Natural killer cell (primary cell): Measurements from ENCODE around the gene CASQ2. TPM values are rescaled to one million over a fixed set of nuclear protein-coding genes. Genes with fewer than 3 reads are reported as not detected.
A peak's percentile ranks its signal among the peaks of the same experiment; 100 is the strongest.

Experiments
- ATAC-seq, 3 donors: fragments of 150-1000 bp in 2 of 3; fragments of 200-7000 bp in 1 of 3; cut with Tn5 transposase; 1 replicate in 1 of 3; 2 replicates in 2 of 3; pipeline ENCODE4 v1.10.0; 2021; ENCODE audit warnings: mild to moderate bottlenecking in 2 of 3, moderate library complexity in 2 of 3
- DNase-seq, 2 donors: peaks; one replicate each; pipeline versions ENCODE4 v3.0.0 to v3.0.0-alpha.2; 2013 to 2021; ENCODE audit warnings: mixed read lengths in 1 of 2
- H3K27ac ChIP-seq: one replicate; pipeline ENCODE4 v1.5.1; 2013; ENCODE audit warnings: mild to moderate bottlenecking, low read length
- H3K27me3 ChIP-seq: one replicate; pipeline ENCODE4 v1.6.1; 2013; ENCODE audit warnings: low read length; ENCODE audit not compliant: control insufficient read depth, insufficient read depth
- H3K36me3 ChIP-seq: one replicate; pipeline ENCODE4 v1.6.1; 2013; ENCODE audit warnings: low read length; ENCODE audit not compliant: control insufficient read depth, insufficient read depth
- H3K4me1 ChIP-seq: one replicate; pipeline ENCODE4 v1.6.1; 2013; ENCODE audit warnings: low read length; ENCODE audit not compliant: control insufficient read depth, insufficient read depth
- H3K4me3 ChIP-seq: one replicate; pipeline ENCODE4 v1.5.1; 2013; ENCODE audit warnings: low read length
- H3K9me3 ChIP-seq: one replicate; pipeline ENCODE4 v1.6.1; 2013; ENCODE audit warnings: low read length; ENCODE audit not compliant: control insufficient read depth, insufficient read depth
- H3K27ac Mint-ChIP-seq, 2 donors: one replicate each; pipeline ENCODE4 v1.8.0; 2022; ENCODE audit warnings: mild to moderate bottlenecking in 2 of 2, mixed read lengths in 2 of 2, moderate library complexity in 1 of 2
- H3K27me3 Mint-ChIP-seq, 2 donors: one replicate each; pipeline ENCODE4 v1.8.0; 2022; ENCODE audit warnings: low read depth in 2 of 2, mixed read lengths in 2 of 2
- H3K36me3 Mint-ChIP-seq: one replicate; pipeline ENCODE4 v1.8.0; 2022; ENCODE audit warnings: mixed read lengths
- H3K4me1 Mint-ChIP-seq, 2 donors: one replicate each; pipeline ENCODE4 v1.8.0; 2022; ENCODE audit warnings: mixed read lengths in 2 of 2
- H3K4me3 Mint-ChIP-seq: one replicate; pipeline ENCODE4 v1.8.0; 2022; ENCODE audit warnings: mild to moderate bottlenecking, moderate library complexity, mixed read lengths
- H3K9me3 Mint-ChIP-seq, 2 donors: one replicate each; pipeline ENCODE4 v1.8.0; 2022; ENCODE audit warnings: mixed read lengths in 2 of 2
- CTCF ChIP-seq: fragments of 200-600 bp; IDR thresholded peaks from one replicate; pipeline ENCODE4 v1.8.0; 2022; ENCODE audit warnings: antibody characterized with exemption
- WGBS: methylation state at CpG from one replicate; pipeline ENCODE4 v1.1.7; 2013; ENCODE audit warnings: missing lambda C conversion rate; ENCODE audit not compliant: insufficient coverage; 5-methylcytosine and 5-hydroxymethylcytosine counted together
- intact Hi-C: fragments of 100-400 bp; cut with micrococcal nuclease; formaldehyde crosslinking; loops from one replicate; pipeline ENCODE4 v1.14.2; 2022
- total RNA-seq, 4 donors: library from RNA; stranded (reverse); fragments of 120-200 nt in 1 of 4; gene quantifications; one replicate each; pipeline versions ENCODE4 v1.2.3 to v1.2.4, GENCODE V29; 2013 to 2022

The CASQ2 gene
- total RNA-seq, 3 donors from 2014 or later (not counting 1 experiment from before 2014, with no cell fraction given), result not detected

- Mint-ChIP-seq H3K27ac (no peak overlapping the region), H3K27me3 (no peaks in the 10 kb centered on the region), H3K4me3 (no peak overlapping the region), H3K4me1 (peaks cover under 1 to 8% of the 10 kb centered on the region in 2 donors), H3K36me3 (peaks cover 8% of the 10 kb centered on the region), H3K9me3 (no peaks in the 10 kb centered on the region)
- TF ChIP-seq CTCF, result no peak
- Histone ChIP-seq H3K4me3 (no peak overlapping the region), H3K27me3 (no peaks in the 10 kb centered on the region), H3K9me3 (no peaks in the 10 kb centered on the region), H3K27ac (no peak overlapping the region), H3K36me3 (peaks cover 30% of the 10 kb centered on the region), H3K4me1 (no peaks in the 10 kb centered on the region)
- no CpG with 5 or more reads among the region's 3 CpGs for WGBS
- DNase-seq (no peak), ATAC-seq (no peak)
- intact Hi-C loops, result no loop called here
Measured at GRCh38 chr1:115687744-115688143, 80.8 kb downstream of the CASQ2 start.

- no peaks in the 10 kb centered on the region for H3K27me3 Mint-ChIP-seq
- no peak overlapping the region for H3K4me3 ChIP-seq
- no peaks in the 10 kb centered on the region for H3K9me3 ChIP-seq
- TF ChIP-seq CTCF, result no peak
- no peak overlapping the region for H3K27ac ChIP-seq
- no peak overlapping the region for H3K27ac Mint-ChIP-seq
- H3K4me1 ChIP-seq, result no peaks in the 10 kb centered on the region
- H3K27me3 ChIP-seq, result no peaks in the 10 kb centered on the region
- peaks cover under 1% of the 10 kb centered on the region for H3K36me3 Mint-ChIP-seq
- intact Hi-C loops, result no loop called here
- DNase-seq (no peak), ATAC-seq (no peak)
- 97% methylated on average over 12 of the region's 14 CpGs for WGBS
- H3K36me3 ChIP-seq, result peaks cover 14% of the 10 kb centered on the region
- H3K4me1 Mint-ChIP-seq, result peaks cover 6 to 11% of the 10 kb centered on the region in 2 donors
- H3K9me3 Mint-ChIP-seq, result no peaks in the 10 kb centered on the region
- H3K4me3 Mint-ChIP-seq, result no peak overlapping the region
Measured at GRCh38 chr1:115685029-115685705, 83.3 kb downstream of the CASQ2 start.

GRCh38 chr1:115682792-115683191 is 85.7 kb downstream of the CASQ2 start:
- Histone ChIP-seq H3K4me1 (no peaks in the 10 kb centered on the region), H3K9me3 (no peaks in the 10 kb centered on the region), H3K27me3 (no peaks in the 10 kb centered on the region), H3K36me3 (peaks cover 13% of the 10 kb centered on the region), H3K4me3 (no peak overlapping the region), H3K27ac (no peak overlapping the region)
- DNase-seq (no peak), ATAC-seq (no peak)
- TF ChIP-seq CTCF, result no peak
- no peak overlapping the region for H3K4me3 Mint-ChIP-seq
- intact Hi-C loops, result no loop called here
- no peaks in the 10 kb centered on the region for H3K36me3 Mint-ChIP-seq
- H3K9me3 Mint-ChIP-seq, result no peaks in the 10 kb centered on the region
- H3K27me3 Mint-ChIP-seq, result no peaks in the 10 kb centered on the region
- WGBS, result 95% methylated on average over 4 of the region's 4 CpGs
- H3K27ac Mint-ChIP-seq, result peak overlapping the region in 1 of 2 donors; percentile 51
- H3K4me1 Mint-ChIP-seq, result peaks cover 9 to 11% of the 10 kb centered on the region in 2 donors

GRCh38 chr1:115680730-115681111 is 87.8 kb downstream of the CASQ2 start:
- H3K36me3 Mint-ChIP-seq, result no peaks in the 10 kb centered on the region
- Histone ChIP-seq H3K27me3 (no peaks in the 10 kb centered on the region), H3K27ac (no peak overlapping the region), H3K4me3 (no peak overlapping the region), H3K4me1 (peaks cover 4% of the 10 kb centered on the region), H3K36me3 (peaks cover 9% of the 10 kb centered on the region), H3K9me3 (no peaks in the 10 kb centered on the region)
- DNase-seq (no peak), ATAC-seq (no peak)
- peaks cover 20 to 29% of the 10 kb centered on the region in 2 donors for H3K4me1 Mint-ChIP-seq
- 97% methylated on average over 5 of the region's 5 CpGs for WGBS
- no peak for TF ChIP-seq CTCF
- no peak overlapping the region for H3K4me3 Mint-ChIP-seq
- intact Hi-C loops, result no loop called here
- H3K27me3 Mint-ChIP-seq, result no peaks in the 10 kb centered on the region
- H3K27ac Mint-ChIP-seq, result no peak overlapping the region
- H3K9me3 Mint-ChIP-seq, result no peaks in the 10 kb centered on the region
